HepG2 (cell line): ENCODE data around the gene SYMPK. TPM values are rescaled to one million over a fixed set of nuclear protein-coding genes. Genes with fewer than 3 reads are reported as not detected.

ENCODE experiments used
- EEA1 ChIP-seq: sonication (generic); formaldehyde crosslinking; IDR thresholded peaks from 2 replicates; pipeline ENCODE4 v1.5.1; 2020; ENCODE audit warnings: mild to moderate bottlenecking, missing genetic modification reagents, borderline replicate concordance
- HIVEP1 ChIP-seq: sonication (generic); formaldehyde crosslinking; IDR thresholded peaks from 2 replicates; pipeline ENCODE4 v1.4.0; 2020; ENCODE audit warnings: mild to moderate bottlenecking, missing genetic modification reagents
- ISL2 ChIP-seq: sonication (generic); formaldehyde crosslinking; IDR thresholded peaks from 2 replicates; pipeline ENCODE4 v1.5.0; 2020; ENCODE audit warnings: missing genetic modification reagents
- KLF9 ChIP-seq: IDR thresholded peaks from 2 replicates; pipeline ENCODE4 v1.6.1; 2016; ENCODE audit warnings: low read depth
- MAFG ChIP-seq: sonication (generic); formaldehyde crosslinking; IDR thresholded peaks from 2 replicates; pipeline ENCODE4 v1.5.1; 2020; ENCODE audit warnings: mild to moderate bottlenecking, missing genetic modification reagents
- MED8 ChIP-seq: sonication (generic); formaldehyde crosslinking; IDR thresholded peaks from 2 replicates; pipeline ENCODE4 v1.8.1; 2023; ENCODE audit warnings: mild to moderate bottlenecking, missing genetic modification reagents; ENCODE audit not compliant: insufficient replicate concordance
- MIXL1 ChIP-seq: IDR thresholded peaks from 2 replicates; pipeline ENCODE4 v1.6.1; 2016
- MYC ChIP-seq: sonication (generic); formaldehyde crosslinking; IDR thresholded peaks from 2 replicates; pipeline ENCODE4 v1.9.0; 2021; ENCODE audit warnings: missing genetic modification reagents, borderline replicate concordance
- PATZ1 ChIP-seq: sonication (generic); formaldehyde crosslinking; IDR thresholded peaks from 2 replicates; pipeline ENCODE4 v1.4.0; 2020; ENCODE audit warnings: missing genetic modification reagents
- PHF20 ChIP-seq: sonication (generic); formaldehyde crosslinking; IDR thresholded peaks from 2 replicates; pipeline ENCODE4 v1.5.0; 2020; ENCODE audit warnings: mild to moderate bottlenecking, missing genetic modification reagents
- SETDB1 ChIP-seq: sonication (generic); formaldehyde crosslinking; IDR thresholded peaks from 2 replicates; pipeline ENCODE4 v1.5.1; 2020; ENCODE audit warnings: missing genetic modification reagents, mild to moderate bottlenecking, borderline replicate concordance
- SMAD3 ChIP-seq: sonication (generic); formaldehyde crosslinking; IDR thresholded peaks from 2 replicates; pipeline ENCODE4 v1.4.0; 2020; ENCODE audit warnings: missing genetic modification reagents
- SMC3 ChIP-seq: IDR thresholded peaks from 2 replicates; pipeline ENCODE4 v1.6.1; 2011; ENCODE audit warnings: low read length, improper control_type of control experiment
- TP53 ChIP-seq: sonication (generic); formaldehyde crosslinking; conservative IDR thresholded peaks from 2 replicates; pipeline ENCODE4 v1.4.0; 2020; ENCODE audit warnings: missing genetic modification reagents
- ZBTB4 ChIP-seq: sonication (generic); formaldehyde crosslinking; IDR thresholded peaks from 2 replicates; pipeline ENCODE4 v1.4.0; 2020; ENCODE audit warnings: missing genetic modification reagents, mild to moderate bottlenecking, borderline replicate concordance
- ZBTB8A ChIP-seq: sonication (generic); formaldehyde crosslinking; IDR thresholded peaks from 2 replicates; pipeline ENCODE4 v1.4.0; 2020; ENCODE audit warnings: mild to moderate bottlenecking, low read depth, missing genetic modification reagents, borderline replicate concordance
- ZNF12 ChIP-seq: sonication (generic); formaldehyde crosslinking; IDR thresholded peaks from 2 replicates; pipeline ENCODE4 v1.5.0; 2020; ENCODE audit warnings: missing genetic modification reagents
- ZNF17 ChIP-seq: sonication (generic); formaldehyde crosslinking; IDR thresholded peaks from 2 replicates; pipeline ENCODE4 v1.5.0; 2020; ENCODE audit warnings: mild to moderate bottlenecking, missing genetic modification reagents
- ZNF224 ChIP-seq: sonication (generic); formaldehyde crosslinking; IDR thresholded peaks from 2 replicates; pipeline ENCODE4 v1.5.0; 2020; ENCODE audit warnings: mild to moderate bottlenecking, missing genetic modification reagents
- ZNF367 ChIP-seq: sonication (generic); formaldehyde crosslinking; IDR thresholded peaks from 2 replicates; pipeline ENCODE4 v1.4.0; 2020; ENCODE audit warnings: missing genetic modification reagents, borderline replicate concordance
- ZNF383 ChIP-seq: sonication (generic); formaldehyde crosslinking; IDR thresholded peaks from 2 replicates; pipeline ENCODE4 v1.4.0; 2020; ENCODE audit warnings: missing genetic modification reagents, mild to moderate bottlenecking, borderline replicate concordance
- ZNF431 ChIP-seq: sonication (generic); formaldehyde crosslinking; IDR thresholded peaks from 2 replicates; pipeline ENCODE4 v1.9.0; 2022; ENCODE audit warnings: missing genetic modification reagents, low read depth, mild to moderate bottlenecking, borderline replicate concordance
- ZNF44 ChIP-seq: sonication (generic); formaldehyde crosslinking; IDR thresholded peaks from 2 replicates; pipeline ENCODE4 v1.5.1; 2020; ENCODE audit warnings: mild to moderate bottlenecking, missing genetic modification reagents
- ZNF567 ChIP-seq: sonication (generic); formaldehyde crosslinking; IDR thresholded peaks from 2 replicates; pipeline ENCODE4 v1.8.1; 2023; ENCODE audit warnings: mild to moderate bottlenecking, missing genetic modification reagents, borderline replicate concordance
- ZNF720 ChIP-seq: sonication (generic); formaldehyde crosslinking; IDR thresholded peaks from 2 replicates; pipeline ENCODE4 v1.4.0; 2020; ENCODE audit warnings: missing genetic modification reagents
- ZNF788 ChIP-seq: sonication (generic); formaldehyde crosslinking; IDR thresholded peaks from 2 replicates; pipeline ENCODE4 v1.5.0; 2020; ENCODE audit warnings: mild to moderate bottlenecking, missing genetic modification reagents, borderline replicate concordance
- ZNF841 ChIP-seq: sonication (generic); formaldehyde crosslinking; IDR thresholded peaks from 2 replicates; pipeline ENCODE4 v1.8.1; 2023; ENCODE audit warnings: missing genetic modification reagents, borderline replicate concordance
- polyA plus RNA-seq, 8 experiments: library from polyadenylated mRNA; depleted of rRNA in 3 of 8; stranded (reverse) in 7 of 8; unstranded in 1 of 8; fragments of >200 nt; fragmentation: Illumina TruSeq in 4 of 8; extraction: Trizol in 4 of 8; gene quantifications; 2 replicates each; pipeline versions ENCODE4 v1.2.1 to v1.2.3, GENCODE V29; 2011 to 2016; ENCODE audit warnings: low read depth in 4 of 8, missing spikeins in 1 of 8, mixed read lengths in 1 of 8; ENCODE audit not compliant: insufficient read depth in 1 of 8
- total RNA-seq, 5 experiments: library from RNA; depleted of rRNA; stranded (reverse); fragments of >200 nt; fragmentation: Illumina TruSeq; extraction: Trizol; gene quantifications; 2 replicates each; pipeline ENCODE4 v1.2.3, GENCODE V29; 2016; ENCODE audit warnings: low read depth in 1 of 5
- TF ChIP-seq, protein P1 (sequence below): sonication (generic); formaldehyde crosslinking; IDR thresholded peaks from 2 replicates; pipeline ENCODE4 v1.5.0; 2020; ENCODE audit warnings: missing genetic modification reagents

The SYMPK gene
- total and polyA plus RNA-seq, 2 of the 13 experiments (the other 11 are each of a cell fraction or from before 2014, with no cell fraction given) = 21.9 to 55.7 TPM

GRCh38 chr19:45767410-45767880 lies 95.5 kb downstream of the SYMPK start (continued):
- TF ChIP-seq SMC3 (no peak), MIXL1 (CRISPR knock-in tag) (no peak), MED8 (no peak), ZNF224 (CRISPR knock-in tag) (no peak), ZNF788 (CRISPR knock-in tag) (peak; percentile 66; the same call in 1 of the 2 replicates), SMAD3 (CRISPR knock-in tag) (no peak), ZNF383 (CRISPR knock-in tag) (no peak), ZNF17 (CRISPR knock-in tag) (no peak), ZBTB8A (CRISPR knock-in tag) (no peak), ZNF720 (CRISPR knock-in tag) (no peak), MYC (peak; percentile 47), ZNF12 (no peak), EEA1 (CRISPR knock-in tag) (no peak), ZBTB4 (CRISPR knock-in tag) (no peak), HIVEP1 (no peak), MAFG (CRISPR knock-in tag) (no peak), TP53 (CRISPR knock-in tag) (no peak), KLF9 (no peak), ZNF44 (CRISPR knock-in tag) (no peak), ZNF841 (no peak), ZNF431 (CRISPR knock-in tag) (no peak), ZNF367 (CRISPR knock-in tag) (no peak), PHF20 (CRISPR knock-in tag) (no peak), SETDB1 (CRISPR knock-in tag) (no peak), ZNF567 (no peak), PATZ1 (CRISPR knock-in tag) (peak; percentile 83), ISL2 (CRISPR knock-in tag) (no peak)
- TF ChIP-seq, protein P1, sequence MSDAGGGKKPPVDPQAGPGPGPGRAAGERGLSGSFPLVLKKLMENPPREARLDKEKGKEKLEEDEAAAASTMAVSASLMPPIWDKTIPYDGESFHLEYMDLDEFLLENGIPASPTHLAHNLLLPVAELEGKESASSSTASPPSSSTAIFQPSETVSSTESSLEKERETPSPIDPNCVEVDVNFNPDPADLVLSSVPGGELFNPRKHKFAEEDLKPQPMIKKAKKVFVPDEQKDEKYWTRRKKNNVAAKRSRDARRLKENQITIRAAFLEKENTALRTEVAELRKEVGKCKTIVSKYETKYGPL (CRISPR knock-in tag) = no peak
